Measurements from ENCODE around the gene FGGY. TPM values are rescaled to one million over a fixed set of nuclear protein-coding genes. Genes with fewer than 3 reads are reported as not detected.
"Not testable (repeated sequence)": the region's sequence is repeated elsewhere in the genome, so short reads cannot be mapped to it uniquely, and the experiment has no call there.

Gene FGGY
- polyA plus RNA-seq, 10 donors, result 9.1 to 15.3 (median 12.5) TPM

GRCh38 chr1:59696421-59697115 lies 399.7 kb downstream of the FGGY start:
- peak in 1 of 3 donors; percentile 26 for DNase-seq

GRCh38 chr1:59697150-59697800 lies 400.4 kb downstream of the FGGY start:
- peak in 1 of 3 donors; percentile 11 for DNase-seq

- no peak for DNase-seq
Observed at GRCh38 chr1:59698386-59698785, 401.5 kb downstream of the FGGY start.

- peak; percentile 62 to 73 (median 64) for DNase-seq
Observed at GRCh38 chr1:59699227-59699847, 402.4 kb downstream of the FGGY start.

GRCh38 chr1:59701376-59701775 lies 404.5 kb downstream of the FGGY start:
- no peak for DNase-seq

GRCh38 chr1:59703226-59703917 lies 406.5 kb downstream of the FGGY start:
- DNase-seq, result peak in 1 of 3 donors; percentile 62

GRCh38 chr1:59703918-59704378 lies 407.1 kb downstream of the FGGY start:
- DNase-seq, result no peak

- no peak for DNase-seq
Observed at GRCh38 chr1:59704716-59705115, 407.8 kb downstream of the FGGY start.

GRCh38 chr1:59705466-59706302 lies 408.8 kb downstream of the FGGY start:
- DNase-seq, result no peak

- DNase-seq, result no peak
Observed at GRCh38 chr1:59706303-59706599, 409.4 kb downstream of the FGGY start.

- peak in 1 of 3 donors; percentile 90 for DNase-seq
Observed at GRCh38 chr1:59707178-59707791, 410.4 kb downstream of the FGGY start.

- DNase-seq, result no peak
Observed at GRCh38 chr1:59709333-59709732, 412.4 kb downstream of the FGGY start.

- not testable (repeated sequence) for DNase-seq
Observed at GRCh38 chr1:59710920-59711319, 414.0 kb downstream of the FGGY start.

- no peak for DNase-seq
Observed at GRCh38 chr1:59714219-59714618, 417.3 kb downstream of the FGGY start.

- peak in 1 of 3 donors; percentile 52 for DNase-seq
Observed at GRCh38 chr1:59714966-59715365, 418.1 kb downstream of the FGGY start.

GRCh38 chr1:59716832-59717231 lies 419.9 kb downstream of the FGGY start:
- no peak for DNase-seq

GRCh38 chr1:59718064-59718988 lies 421.4 kb downstream of the FGGY start:
- DNase-seq, result no peak

- peak in 1 of 3 donors; percentile 51 for DNase-seq
Observed at GRCh38 chr1:59718989-59719360, 422.1 kb downstream of the FGGY start.

- DNase-seq, result no peak
Observed at GRCh38 chr1:59720326-59721115, 423.6 kb downstream of the FGGY start.

Data from muscle of back (tissue), 11 donors.